RWPE1 (cell line): ENCODE measurements around the gene GPR137B.

ENCODE experiments used
- CTCF ChIA-PET: fragments of 350-600 bp; sonication (Branson Sonifier 250); formaldehyde crosslinking; extraction: SDS; loops from one replicate; lab custom pipeline; 2021; lab: Yijun Ruan, JAX
- POLR2A ChIA-PET: fragments of 400-600 bp; formaldehyde crosslinking; extraction: SDS; loops from one replicate; lab custom pipeline; 2020; ENCODE audit warnings: antibody characterized with exemption; ENCODE audit not compliant: low non-redundant PET; lab: Yijun Ruan, JAX
- DNase-seq: peaks from one replicate; pipeline ENCODE4 v3.0.0; 2012; ENCODE audit warnings: low spot score
- H3K27ac ChIP-seq: fragments of 450-650 bp; 2 replicates; pipeline ENCODE4 v1.5.1; 2017
- TF ChIP-seq, protein P1 (sequence below): fragments of 450-650 bp; conservative IDR thresholded peaks from 2 replicates; pipeline ENCODE4 v1.5.1; 2017; ENCODE audit warnings: low read depth, mild to moderate bottlenecking

The GPR137B gene

DNA sequence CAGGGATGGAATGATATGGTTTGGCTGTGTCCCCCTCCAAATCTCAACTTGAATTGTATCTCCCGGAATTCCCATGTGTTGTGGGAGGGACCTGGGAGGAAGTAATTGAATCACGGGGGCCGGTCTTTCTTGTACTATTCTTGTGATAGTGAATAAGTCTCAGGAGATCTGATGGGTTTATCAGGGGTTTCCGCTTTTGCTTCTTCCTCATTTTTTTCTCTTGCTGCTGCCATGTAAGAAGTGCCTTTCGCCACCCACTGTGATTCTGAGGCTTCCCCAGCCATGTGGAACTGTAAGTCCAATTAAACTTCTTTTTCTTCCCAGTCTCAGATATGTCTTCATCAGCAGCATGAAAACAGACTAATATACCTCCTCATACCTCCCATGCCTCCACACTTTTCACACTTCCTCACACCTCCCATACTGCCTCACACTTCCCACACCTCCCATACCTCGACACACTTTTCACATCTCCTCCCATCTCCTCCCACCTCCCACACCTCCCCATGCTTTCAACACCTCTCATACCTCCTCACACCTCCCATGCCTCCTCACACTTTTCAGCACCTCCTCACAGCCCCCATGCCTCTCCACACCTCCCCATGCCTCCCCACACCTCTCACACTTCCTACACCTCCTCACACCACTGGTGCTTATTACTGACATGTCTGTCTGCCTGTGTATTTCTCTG lies 21.3 kb downstream of the GPR137B start:
- TF ChIP-seq, protein P1, sequence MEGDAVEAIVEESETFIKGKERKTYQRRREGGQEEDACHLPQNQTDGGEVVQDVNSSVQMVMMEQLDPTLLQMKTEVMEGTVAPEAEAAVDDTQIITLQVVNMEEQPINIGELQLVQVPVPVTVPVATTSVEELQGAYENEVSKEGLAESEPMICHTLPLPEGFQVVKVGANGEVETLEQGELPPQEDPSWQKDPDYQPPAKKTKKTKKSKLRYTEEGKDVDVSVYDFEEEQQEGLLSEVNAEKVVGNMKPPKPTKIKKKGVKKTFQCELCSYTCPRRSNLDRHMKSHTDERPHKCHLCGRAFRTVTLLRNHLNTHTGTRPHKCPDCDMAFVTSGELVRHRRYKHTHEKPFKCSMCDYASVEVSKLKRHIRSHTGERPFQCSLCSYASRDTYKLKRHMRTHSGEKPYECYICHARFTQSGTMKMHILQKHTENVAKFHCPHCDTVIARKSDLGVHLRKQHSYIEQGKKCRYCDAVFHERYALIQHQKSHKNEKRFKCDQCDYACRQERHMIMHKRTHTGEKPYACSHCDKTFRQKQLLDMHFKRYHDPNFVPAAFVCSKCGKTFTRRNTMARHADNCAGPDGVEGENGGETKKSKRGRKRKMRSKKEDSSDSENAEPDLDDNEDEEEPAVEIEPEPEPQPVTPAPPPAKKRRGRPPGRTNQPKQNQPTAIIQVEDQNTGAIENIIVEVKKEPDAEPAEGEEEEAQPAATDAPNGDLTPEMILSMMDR: no peak
- POLR2A ChIA-PET: no interaction called here
- CTCF ChIA-PET: no interaction called here
- DNase-seq: no peak
- H3K27ac ChIP-seq: no peak overlapping the region

DNA sequence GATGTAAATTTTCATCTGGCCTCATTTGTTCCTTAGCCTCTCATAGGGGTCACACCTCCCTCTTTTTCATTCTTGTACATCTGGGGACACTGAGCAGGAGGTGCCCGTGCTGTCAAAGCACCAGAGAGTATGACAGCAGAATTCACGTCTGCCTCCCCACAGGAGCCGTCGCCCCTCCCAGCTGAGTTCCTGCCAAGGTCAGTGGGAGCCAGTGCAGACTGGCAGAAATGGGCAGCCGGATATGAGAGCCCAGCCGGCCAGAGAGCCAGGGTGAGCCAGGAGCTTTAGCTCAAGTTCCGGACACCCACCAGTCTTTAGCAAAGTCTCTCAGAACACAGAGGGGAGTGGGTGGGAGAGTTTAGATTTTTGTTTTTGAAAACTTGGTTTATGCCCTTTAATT lies 21.9 kb downstream of the GPR137B start:
- no peak overlapping the region for H3K27ac ChIP-seq
- ChIA-PET CTCF (no interaction called here), POLR2A (no interaction called here)
- TF ChIP-seq, protein P1: no peak
- DNase-seq: no peak

DNA sequence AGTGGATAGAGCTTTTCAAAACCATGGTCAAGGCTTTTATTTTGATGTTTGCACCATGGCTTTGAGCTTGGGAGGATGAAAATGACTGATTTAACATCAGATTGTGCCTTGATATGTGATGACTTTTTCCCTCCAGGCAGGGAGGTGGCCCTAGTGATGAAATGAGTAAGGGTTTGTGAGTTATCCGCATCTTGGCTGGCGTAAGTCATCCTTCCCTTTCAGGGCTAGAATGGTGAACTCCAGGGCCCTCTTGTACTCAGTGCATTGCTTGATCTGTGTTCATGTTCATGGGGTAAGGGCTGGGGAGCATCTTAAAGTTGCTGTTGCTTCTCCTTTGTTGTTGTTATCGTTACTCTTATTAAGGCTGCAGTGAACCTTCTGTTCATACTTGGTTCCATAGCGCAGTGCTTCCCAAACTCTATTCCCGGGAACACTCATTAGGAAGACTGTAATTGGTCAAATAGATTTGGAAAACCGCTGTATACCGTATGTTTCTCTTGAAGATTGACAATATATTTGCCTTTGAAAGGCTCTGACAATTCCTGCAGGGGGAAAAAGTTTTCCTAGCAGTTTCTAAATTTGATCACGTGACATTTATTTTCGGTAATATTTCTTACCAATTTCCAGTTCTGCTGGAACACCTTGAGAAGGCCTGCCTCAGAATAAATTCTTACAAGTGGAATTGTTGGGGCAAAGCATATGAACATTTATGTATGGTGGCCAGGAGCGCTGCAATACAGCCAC lies 23.1 kb downstream of the GPR137B start:
- ChIA-PET CTCF (no interaction called here), POLR2A (no interaction called here)
- H3K27ac ChIP-seq: no peak overlapping the region
- DNase-seq: no peak
- TF ChIP-seq, protein P1: no peak

DNA sequence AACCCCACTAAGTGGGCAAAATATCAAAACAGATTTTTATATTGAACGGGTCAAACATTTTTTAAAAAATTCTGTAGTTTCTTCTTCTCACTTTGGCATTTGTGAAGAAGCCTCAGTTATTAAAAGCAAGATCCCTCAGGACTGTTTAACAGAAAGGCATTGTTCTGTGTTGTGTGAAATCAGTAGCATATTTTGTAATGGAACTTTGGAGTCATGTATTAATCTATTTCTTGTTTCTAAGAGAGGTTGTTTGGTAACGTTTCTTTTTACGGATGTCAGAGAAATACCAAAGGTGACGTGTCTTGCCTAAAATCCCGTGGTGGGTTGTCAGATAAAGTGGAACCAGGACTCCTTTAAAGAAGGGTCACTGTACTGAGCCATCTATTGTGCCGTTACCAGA lies 23.7 kb downstream of the GPR137B start:
- ChIA-PET CTCF (no interaction called here), POLR2A (no interaction called here)
- TF ChIP-seq, protein P1: no peak
- H3K27ac ChIP-seq: no peak overlapping the region
- DNase-seq: no peak

DNA sequence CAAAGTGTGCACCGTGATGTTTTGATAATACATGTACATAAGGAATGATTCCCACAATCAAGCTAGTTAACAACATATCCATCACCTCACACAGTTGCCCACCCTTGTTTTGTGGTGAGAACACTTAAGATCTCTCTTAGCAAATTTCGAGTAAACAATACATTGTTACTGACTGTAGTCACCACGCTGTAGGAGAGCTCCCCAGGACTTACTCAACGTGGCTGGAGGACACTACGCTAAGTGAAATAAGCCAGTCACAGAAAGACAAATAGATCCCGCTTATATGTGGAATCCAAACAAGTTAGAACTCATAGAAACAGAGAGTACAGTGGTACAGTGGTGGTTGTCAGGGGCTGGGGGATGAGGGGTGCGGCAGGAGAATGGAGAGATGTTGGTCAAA lies 24.8 kb downstream of the GPR137B start:
- CTCF ChIA-PET: interaction anchor here (0.8 kb wide), 1 partner anchor 322 kb away, joined by 5 read pairs; no protein-coding TSS in a partner anchor
- no peak overlapping the region for H3K27ac ChIP-seq
- POLR2A ChIA-PET: no interaction called here
- no peak for DNase-seq
- TF ChIP-seq, protein P1: no peak

DNA sequence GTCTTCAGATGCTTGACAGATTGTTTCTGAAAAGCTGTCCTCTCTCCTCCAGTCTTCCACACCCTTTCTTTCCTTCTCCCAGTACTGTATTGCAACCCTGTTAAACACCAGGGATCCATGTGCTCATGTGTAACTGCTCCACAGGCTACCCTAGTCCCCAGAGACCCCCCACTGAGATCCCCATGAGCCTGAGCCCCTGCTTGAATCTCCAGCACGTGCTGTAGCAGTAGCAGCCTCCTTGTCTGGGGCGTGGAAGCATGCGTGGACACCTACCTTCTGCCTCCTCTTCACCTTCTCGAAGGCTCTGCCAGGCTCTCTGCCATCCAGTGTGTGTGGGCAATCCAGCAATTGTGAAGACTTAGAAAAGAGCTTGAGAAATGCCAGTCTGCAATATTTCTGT lies 25.2 kb downstream of the GPR137B start:
- POLR2A ChIA-PET: no interaction called here
- H3K27ac ChIP-seq: no peak overlapping the region
- TF ChIP-seq, protein P1: no peak
- no peak for DNase-seq
- CTCF ChIA-PET: interaction anchor here (0.5 to 0.8 kb wide), 2 partner anchors 20 to 161 kb away, joined by 4 to 11 read pairs; no protein-coding TSS in a partner anchor
